CD4-positive, alpha-beta T cell treated with Interleukin-12 subunit alpha and Interleukin-12 subunit beta, for 1 hour (primary cell): ENCODE results near the gene PLA2G4A.

Source experiments
- DNase-seq: peaks from one replicate; pipeline ENCODE4 v3.0.0-alpha.2; 2020

The PLA2G4A gene

GRCh38 chr1:186980400-186980799 is 151.7 kb downstream of the PLA2G4A start:
- DNase-seq = no peak

GRCh38 chr1:186982116-186982515 is 153.4 kb downstream of the PLA2G4A start:
- DNase-seq = no peak

- DNase-seq = no peak
These were observed 154.6 kb downstream of the PLA2G4A start for GRCh38 chr1:186983327-186983726.

- DNase-seq = no peak
These were observed 156.2 kb downstream of the PLA2G4A start for GRCh38 chr1:186984959-186985358.

- peak; percentile 44 for DNase-seq
These were observed 157.2 kb downstream of the PLA2G4A start for GRCh38 chr1:186985889-186986491.

- no peak for DNase-seq
These were observed 158.3 kb downstream of the PLA2G4A start for GRCh38 chr1:186987065-186987464.

- no peak for DNase-seq
These were observed 159.0 kb downstream of the PLA2G4A start for GRCh38 chr1:186987769-186988168.

- no peak for DNase-seq
These were observed 165.2 kb downstream of the PLA2G4A start for GRCh38 chr1:186993996-186994395.

GRCh38 chr1:186994897-186995296 is 166.1 kb downstream of the PLA2G4A start:
- DNase-seq = no peak

- DNase-seq = no peak
These were observed 168.1 kb downstream of the PLA2G4A start for GRCh38 chr1:186996816-186997215.

- no peak for DNase-seq
These were observed 169.1 kb downstream of the PLA2G4A start for GRCh38 chr1:186997877-186998276.

GRCh38 chr1:186999506-186999905 is 170.8 kb downstream of the PLA2G4A start:
- no peak for DNase-seq

GRCh38 chr1:187001198-187001889 is 172.6 kb downstream of the PLA2G4A start:
- DNase-seq = no peak

GRCh38 chr1:187003353-187003752 is 174.6 kb downstream of the PLA2G4A start:
- DNase-seq = no peak

GRCh38 chr1:187006896-187007295 is 178.1 kb downstream of the PLA2G4A start:
- no peak for DNase-seq

GRCh38 chr1:187009320-187009719 is 180.6 kb downstream of the PLA2G4A start:
- no peak for DNase-seq

- DNase-seq = no peak
These were observed 182.0 kb downstream of the PLA2G4A start for GRCh38 chr1:187010571-187011309.

- DNase-seq = no peak
These were observed 184.9 kb downstream of the PLA2G4A start for GRCh38 chr1:187013582-187014200.

- DNase-seq = no peak
These were observed 189.5 kb downstream of the PLA2G4A start for GRCh38 chr1:187018291-187018690.

GRCh38 chr1:187027253-187027652 is 198.5 kb downstream of the PLA2G4A start:
- DNase-seq = no peak

- DNase-seq = no peak
These were observed 203.7 kb downstream of the PLA2G4A start for GRCh38 chr1:187032316-187032981.

- no peak for DNase-seq
These were observed 204.4 kb downstream of the PLA2G4A start for GRCh38 chr1:187032982-187033692.
